Measurements from ENCODE around the gene IQSEC3. TPM values are rescaled to one million over a fixed set of nuclear protein-coding genes. Genes with fewer than 3 reads are reported as not detected.
"Not testable (repeated sequence)": the region's sequence is repeated elsewhere in the genome, so short reads cannot be mapped to it uniquely, and the experiment has no call there.

Gene IQSEC3
- 0.82 TPM for total RNA-seq

DNA sequence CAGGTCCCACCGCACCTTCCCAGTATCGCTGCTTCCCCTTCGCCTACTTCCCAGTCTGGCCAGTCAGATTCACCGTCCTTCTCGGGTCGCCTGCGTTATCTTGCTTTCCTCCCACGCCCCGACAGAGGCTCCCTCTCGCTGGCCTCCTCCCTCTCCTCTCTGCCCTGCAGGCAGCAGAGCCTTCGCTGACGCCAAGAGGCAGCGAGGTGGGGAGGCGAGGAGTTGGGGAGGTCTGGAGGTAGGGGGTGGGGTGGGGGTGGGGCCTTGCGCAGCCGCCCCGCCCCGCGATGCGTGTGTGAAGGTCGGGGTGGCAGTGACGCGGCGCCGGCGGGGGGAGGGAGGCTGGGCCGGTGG is at the start of gene IQSEC3:
Gene IQSEC3 (plus strand): TSS at position 340 of the 354 bp plus-strand sequence. CDS start 116 bp downstream, outside the sequence.
- DNase-seq: not testable (repeated sequence)

DNA sequence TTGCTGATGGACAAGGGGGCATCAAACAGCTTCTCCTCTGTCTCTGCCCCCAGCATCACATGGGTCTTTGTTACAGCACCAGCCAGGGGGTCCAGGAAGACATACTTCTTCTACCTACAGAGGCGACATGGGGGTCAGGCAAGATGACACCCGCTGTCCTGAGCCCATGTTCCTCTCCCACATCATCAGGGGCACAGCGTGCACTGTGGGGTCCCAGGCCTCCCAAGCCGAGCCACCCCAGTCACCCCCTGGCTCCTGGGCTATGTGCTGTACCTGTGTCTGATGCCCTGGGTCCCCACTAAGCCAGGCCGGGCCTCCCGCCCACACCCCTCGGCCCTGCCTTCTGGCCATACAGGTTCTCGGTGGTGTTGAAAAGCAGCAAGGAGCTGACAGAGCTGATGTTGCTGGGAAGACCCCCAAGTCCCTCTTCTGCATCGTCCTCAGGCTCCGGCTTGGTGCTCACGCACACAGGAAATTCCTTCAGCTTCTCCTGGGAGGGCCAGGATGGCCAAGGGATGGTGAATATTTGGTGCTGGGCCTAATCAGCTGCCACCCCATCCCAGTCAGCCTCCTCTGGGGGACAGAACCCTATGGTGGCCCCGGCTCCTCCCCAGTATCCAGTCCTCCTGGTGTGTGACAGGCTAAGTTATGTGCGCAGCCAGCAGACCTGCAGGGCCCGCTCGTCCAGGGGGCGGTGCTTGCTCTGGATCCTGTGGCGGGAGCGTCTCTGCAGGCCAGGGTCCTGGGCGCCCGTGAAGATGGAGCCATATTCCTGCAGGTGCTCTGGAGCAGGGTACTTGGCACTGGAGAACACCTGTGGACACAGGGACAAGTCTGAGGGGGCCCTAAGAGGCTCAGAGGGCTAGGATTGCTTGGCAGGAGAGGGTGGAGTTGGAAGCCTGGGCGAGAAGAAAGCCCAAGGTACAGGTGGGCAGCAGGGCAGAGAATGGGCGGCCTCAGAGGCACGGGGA is 48.9 kb upstream of the IQSEC3 start:
- DNase-seq: not testable (repeated sequence)

DNA sequence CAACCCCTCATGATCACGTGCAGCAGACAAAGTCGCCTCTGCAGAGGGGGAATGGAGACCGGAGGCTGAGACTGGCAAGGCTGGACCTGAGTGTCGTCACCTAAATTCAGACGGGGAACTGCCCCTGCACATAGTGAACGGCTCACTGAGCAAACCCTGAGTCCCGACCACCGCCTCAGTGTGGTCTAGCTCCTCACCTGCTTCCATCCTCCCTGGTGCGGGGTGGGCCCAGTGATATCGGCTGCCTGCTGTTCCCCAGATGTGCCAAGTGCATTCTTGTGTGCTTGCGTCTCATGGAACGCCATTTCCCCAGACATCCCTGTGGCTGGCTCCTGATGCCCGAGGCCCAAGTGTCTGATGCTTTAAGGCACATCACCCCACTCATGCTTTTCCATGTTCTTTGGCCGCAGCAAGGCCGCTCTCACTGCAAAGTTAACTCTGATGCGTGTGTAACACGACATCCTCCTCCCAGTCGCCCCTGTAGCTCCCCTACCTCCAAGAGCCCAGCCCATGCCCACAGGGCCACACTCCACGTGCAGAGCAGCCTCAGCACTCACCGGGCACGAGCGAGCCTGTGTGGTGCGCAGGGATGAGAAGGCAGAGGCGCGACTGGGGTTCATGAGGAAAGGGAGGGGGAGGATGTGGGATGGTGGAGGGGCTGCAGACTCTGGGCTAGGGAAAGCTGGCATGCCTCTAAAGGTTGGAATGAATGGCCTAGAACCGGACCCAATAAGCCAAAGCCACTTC is 47.6 kb upstream of the IQSEC3 start:
- not testable (repeated sequence) for DNase-seq

DNA sequence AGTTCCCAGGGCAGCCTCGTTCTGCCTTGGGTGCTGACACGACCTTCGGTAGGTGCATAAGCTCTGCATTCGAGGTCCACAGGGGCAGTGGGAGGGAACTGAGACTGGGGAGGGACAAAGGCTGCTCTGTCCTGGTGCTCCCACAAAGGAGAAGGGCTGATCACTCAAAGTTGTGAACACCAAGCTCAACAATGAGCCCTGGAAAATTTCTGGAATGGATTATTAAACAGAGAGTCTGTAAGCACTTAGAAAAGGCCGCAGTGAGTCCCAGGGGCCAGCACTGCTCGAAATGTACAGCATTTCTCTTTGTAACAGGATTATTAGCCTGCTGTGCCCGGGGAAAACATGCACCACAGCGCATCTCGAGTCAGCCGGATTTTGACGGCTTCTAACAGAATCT is 46.7 kb upstream of the IQSEC3 start:
- DNase-seq: not testable (repeated sequence)

DNA sequence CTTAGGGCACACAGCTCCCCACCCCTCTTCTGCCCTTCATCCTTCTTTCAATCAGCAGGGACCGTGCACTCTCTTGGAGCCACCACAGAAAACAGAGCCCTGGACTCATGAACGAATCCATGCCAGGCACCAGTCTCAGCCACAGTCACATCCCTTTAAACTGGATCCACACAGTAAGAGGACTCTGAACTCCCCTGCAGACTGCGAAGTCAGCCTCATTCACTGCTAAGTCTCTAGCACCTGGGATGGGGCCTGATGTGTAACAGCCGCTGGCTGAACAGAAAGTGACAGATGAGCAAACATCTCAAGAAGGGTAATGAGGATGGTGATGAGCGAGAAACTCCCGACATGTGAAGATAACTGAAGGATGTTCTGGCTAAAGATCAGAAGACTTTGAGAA is 45.8 kb upstream of the IQSEC3 start:
- DNase-seq: peak; percentile 24

DNA sequence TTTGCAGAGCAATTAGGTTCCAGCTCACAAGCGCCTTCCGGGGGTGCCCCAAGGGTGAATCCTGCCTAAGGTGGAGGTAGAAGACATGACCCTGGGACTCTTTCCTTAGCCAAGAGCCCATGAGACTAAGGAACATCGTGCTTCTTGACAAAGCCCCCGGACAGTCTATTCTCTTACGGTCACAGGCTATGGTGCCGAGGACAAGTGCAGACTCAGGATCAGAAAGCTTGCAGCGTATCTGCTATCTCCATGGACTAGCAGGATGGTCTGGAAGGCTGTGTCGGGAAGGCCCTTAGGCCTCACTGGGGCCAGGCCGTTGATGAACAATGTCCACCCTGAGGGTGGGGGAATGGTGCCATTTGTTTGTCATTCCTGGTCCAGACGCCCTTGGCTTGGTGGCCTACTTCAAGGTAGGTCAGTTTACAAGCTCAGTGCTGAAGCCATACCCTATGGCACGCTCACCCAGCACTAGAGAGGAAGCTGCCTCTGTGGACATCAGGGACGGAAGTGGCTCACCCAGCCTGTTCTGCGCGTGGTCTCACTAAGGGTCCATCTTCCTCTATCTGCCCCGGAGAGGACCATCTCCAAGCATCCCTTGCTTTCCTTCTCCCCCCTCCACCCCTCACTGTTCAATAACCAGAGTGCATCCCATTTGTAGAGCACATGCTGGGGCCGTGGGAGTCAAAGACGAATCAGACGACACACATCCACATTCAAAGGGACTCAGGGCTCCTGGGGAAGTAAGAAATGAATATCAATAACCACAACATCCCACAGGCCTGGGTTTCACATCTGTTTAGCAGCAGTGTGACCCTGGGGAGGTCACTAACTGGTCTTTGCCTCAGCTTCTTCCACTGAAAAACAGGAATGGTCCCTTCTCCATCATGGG is 45.0 kb upstream of the IQSEC3 start:
- DNase-seq: no peak

DNA sequence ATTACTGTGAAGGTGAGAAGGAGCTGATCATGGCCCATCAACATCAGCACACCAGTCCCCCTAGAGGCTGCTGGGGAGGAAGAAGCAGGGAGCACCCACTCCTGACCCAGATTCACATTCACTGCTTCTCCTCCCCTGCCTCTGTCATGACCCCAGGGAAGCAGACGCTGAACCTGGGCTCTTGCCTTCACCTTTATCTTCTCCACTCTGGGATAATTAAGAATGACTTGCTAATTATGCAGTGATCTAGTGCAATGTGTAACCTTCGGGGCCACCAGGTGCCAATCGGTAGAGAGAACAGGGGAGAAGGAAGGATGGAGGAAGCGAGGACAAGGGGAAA is 44.4 kb upstream of the IQSEC3 start:
- no peak for DNase-seq

DNA sequence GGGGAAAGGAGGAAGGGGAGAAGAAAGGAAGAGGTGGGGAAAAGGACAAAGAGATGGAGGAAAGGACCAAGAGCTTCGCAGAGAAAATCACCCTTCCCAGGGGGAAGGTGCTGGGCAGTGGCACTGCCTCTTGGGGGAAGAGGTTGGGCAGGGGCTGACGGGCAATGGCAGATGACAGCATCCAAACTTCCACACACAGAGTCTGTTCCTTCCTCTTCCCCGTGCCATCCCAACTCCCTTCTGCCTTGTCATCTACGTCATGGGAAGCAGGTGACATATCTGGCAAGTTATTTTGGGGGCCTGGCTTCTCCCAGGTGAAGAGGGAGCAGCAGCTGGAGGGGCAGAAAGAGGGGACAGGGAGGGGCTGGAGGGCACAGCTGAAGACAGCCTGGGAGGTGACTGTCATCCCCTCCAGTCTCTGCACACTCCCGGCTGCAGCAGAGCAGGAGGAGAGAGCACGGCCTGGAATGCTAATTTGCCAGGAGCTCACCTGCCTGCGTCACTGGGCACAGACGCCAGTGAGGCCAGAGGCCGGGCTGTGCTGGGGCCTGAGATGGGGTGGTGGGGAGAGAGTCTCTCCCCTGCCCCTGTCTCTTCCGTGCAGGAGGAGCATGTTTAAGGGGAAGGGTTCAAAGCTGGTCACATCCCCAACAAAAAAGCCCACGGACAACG is 43.9 kb upstream of the IQSEC3 start:
- DNase-seq: no peak

DNA sequence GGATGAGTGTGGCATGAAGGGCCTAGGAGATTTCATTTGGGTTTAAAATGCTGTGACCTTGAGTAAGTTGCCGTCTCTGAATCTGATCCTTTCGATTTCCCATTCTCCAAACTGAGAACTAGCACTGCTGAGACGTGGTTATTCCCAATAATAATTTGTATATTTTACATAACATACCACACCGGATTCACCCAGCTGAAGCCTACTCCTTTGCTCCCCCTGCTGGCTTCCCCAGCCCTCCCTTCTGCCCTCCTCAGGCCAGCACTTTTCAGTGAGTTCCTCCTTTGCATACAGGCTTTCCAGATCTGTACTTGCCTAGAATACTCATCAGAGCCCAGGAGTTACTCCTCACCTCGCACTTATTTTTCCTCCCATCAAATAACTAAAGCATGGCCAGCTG is 38.7 kb upstream of the IQSEC3 start:
- DNase-seq: not testable (repeated sequence)

DNA sequence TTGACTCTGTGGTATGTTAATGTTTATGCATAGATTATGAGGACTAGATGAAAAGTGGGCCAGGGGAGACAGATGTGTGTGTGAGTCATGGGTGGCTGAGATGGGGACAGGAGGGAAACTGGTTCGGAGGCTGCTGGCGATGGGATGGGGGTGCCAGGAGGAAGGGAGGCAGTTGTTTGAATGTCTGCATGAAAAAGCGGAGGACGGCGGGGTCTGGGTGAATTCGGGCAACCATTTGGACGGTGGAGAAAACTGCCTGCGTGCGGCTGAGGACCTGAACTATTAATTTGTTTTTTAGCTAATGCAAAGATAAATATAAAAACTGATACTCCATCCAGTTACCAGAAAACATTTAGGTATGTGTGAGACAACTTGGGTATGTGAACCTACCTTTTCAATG is 27.8 kb upstream of the IQSEC3 start:
- DNase-seq: not testable (repeated sequence)

DNA sequence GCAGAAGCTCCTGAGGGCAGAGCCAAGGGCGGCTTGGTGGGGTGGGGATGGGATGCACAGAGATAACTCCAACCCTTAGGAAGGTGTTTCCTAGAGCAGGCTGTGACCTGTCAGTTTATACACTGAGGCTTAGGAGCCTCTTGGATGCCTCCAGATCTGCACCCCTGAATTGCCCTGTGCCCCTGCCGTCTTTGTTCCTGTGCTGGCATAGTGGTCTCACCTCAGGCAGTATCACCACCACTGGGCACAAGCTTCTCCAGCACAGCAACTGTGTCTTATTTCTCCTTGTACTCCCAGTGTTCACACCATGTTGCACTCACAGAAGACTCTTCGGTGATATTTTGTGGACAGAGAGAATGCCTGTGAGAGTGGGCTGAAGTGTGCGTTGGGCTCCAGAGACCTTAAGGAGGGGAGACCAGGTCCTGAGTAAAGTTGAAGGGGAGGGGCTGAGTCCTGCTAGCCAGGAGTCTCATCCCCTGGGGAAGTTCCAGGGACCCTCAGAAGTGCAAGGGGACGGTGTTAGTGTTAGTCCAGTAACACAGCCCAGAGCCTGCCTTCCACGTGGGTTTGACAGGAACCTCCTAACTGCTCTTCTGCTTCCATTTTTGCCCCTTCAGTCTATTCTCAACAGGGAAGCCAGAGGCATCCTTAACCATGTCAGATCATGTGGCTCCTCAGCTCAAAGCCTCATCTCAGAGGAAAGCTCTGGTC is 26.9 kb upstream of the IQSEC3 start:
- DNase-seq: not testable (repeated sequence)

DNA sequence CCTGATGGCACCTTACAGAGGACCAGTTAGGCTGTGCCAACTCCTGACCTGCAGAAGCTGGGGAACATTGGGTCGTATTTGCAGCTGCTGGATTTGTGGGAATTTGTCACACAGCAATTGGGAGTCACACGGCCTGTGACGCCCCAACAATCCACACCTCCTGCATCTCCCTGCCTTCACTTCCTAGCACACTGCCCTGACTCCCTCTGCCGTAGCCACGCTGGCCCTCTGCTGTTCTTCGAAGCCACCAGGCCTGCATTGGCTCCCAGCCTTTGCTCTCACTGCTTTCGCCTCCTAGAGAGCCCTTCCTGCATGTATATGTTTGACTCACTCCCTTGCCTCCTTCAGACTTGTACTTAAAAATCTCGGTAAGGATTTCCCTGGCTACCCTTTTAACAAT is 22.2 kb upstream of the IQSEC3 start:
- DNase-seq: not testable (repeated sequence)

DNA sequence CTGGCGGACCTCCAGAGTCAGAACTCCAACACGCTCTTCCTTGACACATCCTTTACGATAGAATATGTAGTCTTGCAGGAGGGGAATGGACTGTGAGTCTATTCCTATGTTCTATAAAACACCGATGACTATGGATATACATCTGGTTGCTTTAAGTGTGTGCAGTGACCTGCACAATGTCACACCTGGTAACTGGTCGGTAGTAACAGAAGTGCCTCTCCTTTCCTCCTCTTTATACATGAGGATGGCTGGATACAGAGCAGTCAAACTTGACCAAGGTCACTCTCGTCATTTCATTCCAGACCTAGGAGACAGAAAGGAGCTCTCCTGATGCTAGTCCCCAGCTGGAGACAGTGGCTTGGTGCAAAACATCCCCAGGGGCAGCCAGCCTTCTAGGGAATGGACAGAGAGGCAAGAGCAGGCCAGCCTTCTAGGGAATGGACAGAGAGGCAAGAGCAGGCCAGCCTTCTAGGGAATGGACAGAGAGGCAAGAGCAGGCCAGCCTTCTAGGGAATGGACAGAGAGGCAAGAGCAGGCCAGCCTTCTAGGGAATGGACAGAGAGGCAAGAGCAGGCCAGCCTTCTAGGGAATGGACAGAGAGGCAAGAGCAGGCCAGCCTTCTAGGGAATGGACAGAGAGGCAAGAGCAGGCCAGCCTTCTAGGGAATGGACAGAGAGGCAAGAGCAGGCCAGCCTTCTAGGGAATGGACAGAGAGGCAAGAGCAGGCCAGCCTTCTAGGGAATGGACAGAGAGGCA is 21.2 kb upstream of the IQSEC3 start:
- DNase-seq: not testable (repeated sequence)

DNA sequence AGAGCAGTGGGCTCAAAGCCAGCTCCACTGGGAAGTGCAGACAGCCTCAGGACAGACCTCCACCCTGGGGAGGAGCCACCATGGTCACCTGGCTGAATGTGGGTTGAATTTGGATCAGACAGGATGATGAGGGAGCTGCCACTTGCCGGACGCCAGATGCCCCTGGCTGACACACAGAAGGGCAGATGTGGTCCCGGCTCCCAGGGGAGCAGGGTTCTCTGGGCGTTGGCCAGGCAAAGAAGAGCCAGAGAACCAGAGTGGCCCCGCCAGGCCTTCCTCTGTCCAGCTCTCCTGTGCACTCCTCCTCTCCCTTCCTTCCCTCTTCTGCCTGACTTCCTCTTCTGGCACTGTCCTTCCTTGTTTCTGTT is 20.6 kb upstream of the IQSEC3 start:
- DNase-seq: not testable (repeated sequence)

DNA sequence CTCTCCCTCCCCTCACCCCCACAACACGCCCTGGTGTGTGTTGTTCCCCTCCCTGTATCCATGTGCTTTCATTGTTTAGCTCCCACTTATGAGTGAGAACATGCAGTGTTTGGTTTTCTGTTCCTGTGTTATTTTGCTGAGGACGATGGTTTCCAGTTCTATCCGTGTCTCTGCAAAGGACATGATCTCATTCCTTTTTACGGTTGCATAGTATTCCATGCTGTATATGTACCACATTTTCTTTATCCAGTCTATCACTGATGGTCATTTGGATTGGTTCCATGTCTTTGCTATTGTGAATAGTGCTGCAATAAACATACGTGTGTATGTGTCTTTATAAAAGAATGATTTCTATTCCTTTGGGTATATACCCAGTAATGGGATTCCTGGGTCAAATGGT is 20.0 kb upstream of the IQSEC3 start:
- DNase-seq: not testable (repeated sequence)

DNA sequence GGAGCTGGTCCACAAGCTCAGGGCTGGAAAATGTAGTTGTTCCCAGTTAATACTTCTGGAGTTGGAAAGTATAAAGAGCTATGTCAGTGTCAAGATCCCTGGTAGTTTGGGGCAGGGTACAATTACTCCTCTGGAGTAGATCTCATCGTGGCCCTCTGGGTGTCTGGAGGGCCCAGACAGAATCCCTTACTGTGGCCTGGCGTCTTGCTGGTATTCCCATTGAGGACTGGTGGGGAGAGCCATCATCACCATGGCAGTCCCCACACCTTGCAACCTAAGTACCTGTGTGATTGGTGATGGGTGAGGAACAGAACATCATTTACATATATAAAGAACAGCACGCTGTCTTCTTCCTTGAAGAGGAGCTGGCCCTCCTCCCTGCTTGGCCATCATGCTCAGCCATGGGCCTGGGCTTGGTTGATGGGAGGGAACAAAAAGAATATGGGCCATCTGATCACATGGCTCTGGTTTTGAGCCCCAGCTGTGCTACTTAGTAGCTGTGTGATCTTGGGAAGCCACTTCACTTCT is 18.8 kb upstream of the IQSEC3 start:
- DNase-seq: not testable (repeated sequence)

DNA sequence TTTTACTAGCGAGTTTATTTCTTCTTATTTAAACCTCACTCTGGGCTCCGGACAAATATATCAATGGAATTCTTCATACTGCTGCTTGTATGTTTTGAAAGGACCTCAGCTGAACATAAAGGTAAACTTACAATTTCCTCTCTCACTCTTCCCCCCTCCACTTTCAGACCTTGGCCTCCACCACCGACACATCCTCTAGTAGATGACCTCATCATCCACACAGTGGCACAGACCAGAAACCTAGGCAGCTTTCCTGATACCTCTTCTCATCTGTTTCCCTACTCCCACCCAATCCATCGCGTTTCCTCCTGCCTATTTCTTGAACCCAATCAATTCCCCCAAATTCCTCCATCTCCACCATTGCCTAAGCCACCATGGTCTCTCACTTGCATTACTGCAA is 17.4 kb upstream of the IQSEC3 start:
- DNase-seq: not testable (repeated sequence)

DNA sequence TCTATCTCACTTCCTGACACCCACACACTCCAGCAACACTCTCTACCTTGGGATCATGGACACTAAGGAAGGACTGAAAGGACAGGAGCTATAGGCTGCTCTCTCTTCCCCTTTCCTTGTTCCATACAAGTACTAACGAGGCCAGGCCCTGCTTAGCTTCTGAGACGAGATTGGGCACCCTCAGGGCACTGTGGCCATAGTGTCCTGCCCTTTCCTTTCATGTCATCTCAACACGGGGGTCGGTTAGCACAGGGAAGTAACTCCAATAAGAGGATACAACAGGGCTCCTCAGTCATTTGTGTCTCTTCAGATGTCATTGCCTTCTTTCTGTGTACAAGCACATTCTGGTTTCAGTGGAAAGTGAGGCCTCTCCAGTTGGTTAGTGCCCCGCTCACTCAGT is 15.5 kb upstream of the IQSEC3 start:
- not testable (repeated sequence) for DNase-seq

DNA sequence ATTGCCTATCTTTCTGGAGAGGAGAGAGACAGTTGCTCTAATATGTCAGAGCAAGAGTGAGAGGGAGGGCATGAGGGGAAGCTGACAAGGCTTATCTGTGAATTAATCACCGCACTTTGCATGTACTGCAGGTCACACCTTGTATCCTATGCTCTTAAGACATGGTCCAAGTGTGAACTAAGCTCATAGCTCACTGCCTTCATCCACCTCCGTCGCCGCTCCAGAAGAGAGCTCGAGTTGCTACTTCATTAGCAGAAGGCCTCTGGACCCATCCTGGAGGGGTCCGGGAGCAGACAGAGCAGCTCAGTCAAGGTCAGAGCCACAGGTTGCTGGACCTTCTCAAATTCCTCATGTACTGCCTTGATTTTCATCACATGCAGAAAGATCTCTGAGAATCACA is 14.6 kb upstream of the IQSEC3 start:
- DNase-seq: not testable (repeated sequence)
